ENCODE measurements around the gene VAV1.
"Not testable (repeated sequence)": the region's sequence is repeated elsewhere in the genome, so short reads cannot be mapped to it uniquely, and the experiment has no call there.

Gene VAV1

DNA sequence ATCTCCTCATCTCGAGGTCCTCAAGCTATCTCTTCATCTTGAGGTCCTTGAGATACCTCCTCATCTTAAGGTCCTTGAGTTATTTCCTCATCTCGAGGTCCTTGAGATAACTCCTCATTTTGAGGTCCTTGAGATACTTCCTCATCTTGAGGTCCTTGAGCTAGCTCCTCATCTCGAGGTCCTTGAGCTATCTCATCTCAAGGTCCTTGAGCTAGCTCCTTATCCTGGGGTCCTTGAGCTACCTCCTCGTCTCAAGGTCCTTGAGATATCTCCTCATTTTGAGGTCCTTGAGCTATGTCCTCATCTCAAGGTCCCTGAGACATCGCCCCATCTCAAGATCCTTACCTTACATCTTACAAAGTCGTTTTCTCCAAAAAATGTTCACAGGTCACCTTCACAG is 18.7 kb downstream of the VAV1 start:
- no peak for DNase-seq

DNA sequence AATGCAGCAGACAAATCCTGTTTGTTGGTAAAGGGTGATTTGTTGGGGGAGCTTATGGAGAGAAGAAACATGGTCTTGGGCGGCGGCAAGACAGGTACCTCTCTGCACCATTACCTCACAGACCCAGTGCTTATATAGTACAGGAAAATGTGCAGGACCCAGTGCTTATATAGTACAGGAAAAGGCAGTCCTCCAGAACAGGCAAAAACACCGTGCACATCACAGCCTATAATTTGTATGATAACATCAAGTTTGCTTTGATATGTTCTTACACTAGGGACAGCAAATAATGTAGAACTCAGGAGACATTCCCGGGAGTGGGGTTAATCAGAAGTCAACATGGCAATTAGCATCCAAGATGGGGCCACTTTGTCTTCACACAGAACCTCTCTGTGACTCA is 20.9 kb downstream of the VAV1 start:
- DNase-seq, result no peak

DNA sequence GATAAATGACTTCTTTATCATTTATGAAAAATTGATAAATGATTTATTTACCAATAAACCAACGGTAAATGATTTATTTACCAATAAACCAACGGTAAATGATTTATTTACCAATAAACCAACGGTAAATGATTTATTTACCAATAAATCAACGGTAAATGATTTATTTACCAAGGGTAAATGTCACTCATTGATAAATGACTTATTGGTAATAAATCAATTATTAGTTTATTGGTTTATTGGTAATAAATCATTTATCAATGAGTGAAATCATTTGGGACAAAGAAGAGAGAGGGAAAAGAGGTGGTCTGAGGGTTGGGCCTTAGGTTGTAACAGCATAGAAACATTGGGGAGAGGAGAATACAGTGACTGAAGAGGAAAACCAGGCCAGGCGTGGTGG is 21.5 kb downstream of the VAV1 start:
- no peak for DNase-seq

- DNase-seq, result no peak
These were observed 22.4 kb downstream of the VAV1 start for GRCh38 chr19:6794686-6795431.

DNA sequence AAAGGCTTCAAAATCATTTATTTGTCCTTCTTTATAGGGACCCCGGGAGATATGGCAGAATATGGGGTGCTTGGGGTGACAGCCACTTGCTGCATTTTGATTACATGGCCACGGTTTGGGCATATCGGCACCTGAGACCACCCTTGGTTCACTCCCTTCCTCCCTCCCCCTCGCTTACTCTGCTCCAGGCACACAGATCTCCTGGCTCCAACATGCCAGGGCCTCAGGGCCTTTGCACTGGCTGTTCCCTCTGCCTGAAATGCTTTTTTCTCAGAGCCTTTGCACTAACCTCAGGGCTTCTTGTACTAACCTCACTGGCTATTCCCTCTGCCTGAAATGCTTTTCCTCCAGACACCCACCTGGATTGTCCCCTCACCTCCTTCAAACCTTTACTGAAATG is 23.8 kb downstream of the VAV1 start:
- DNase-seq, result no peak

- no peak for DNase-seq
These were observed 25.1 kb downstream of the VAV1 start for GRCh38 chr19:6797646-6798045.

GRCh38 chr19:6800160-6800790 is 27.8 kb downstream of the VAV1 start:
- not testable (repeated sequence) for DNase-seq

DNA sequence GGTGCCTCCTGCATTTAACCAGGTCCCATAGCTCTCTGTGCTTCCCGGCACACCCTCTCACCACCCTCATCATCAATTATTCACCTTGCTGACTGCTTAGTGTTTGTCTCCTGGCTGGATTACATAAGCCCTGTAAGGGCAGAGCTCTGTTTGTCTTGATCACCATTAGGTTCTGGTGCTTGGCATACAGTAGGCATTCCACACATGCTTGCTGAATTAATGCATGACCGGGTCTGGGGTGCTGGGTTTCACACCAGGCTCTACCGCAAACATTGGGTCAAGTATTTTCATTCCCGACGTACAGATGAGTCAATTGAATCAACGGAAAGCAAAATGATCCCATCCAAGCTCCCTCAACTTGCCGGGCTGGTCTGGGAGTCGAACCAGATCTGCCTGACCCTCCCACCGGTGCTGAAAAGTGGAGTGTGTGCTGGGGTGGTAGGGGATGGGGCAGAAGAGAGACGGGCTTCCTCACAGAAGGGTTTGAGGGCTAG is 28.5 kb downstream of the VAV1 start:
- DNase-seq, result no peak

GRCh38 chr19:6801485-6802086 is 29.1 kb downstream of the VAV1 start:
- DNase-seq, result no peak

GRCh38 chr19:6802336-6803035 is 30.0 kb downstream of the VAV1 start:
- DNase-seq, result no peak

DNA sequence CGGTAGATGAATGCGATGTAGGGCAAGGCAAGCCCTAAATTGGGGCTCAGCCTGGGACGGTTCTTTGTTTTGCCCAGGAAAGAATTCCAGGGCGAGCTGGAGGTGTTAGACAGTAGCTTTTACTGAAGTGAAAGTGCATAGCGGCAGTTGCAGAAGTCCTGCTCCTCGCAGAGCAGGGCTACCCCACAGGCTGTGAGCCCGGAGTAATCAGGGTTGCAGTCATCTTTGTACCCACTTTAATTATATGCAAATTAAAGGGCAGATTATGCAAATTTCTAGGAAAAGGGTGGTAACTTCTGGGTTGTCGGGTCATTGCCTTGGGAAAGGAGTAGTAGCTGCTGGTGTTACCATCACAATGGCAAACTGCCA is 30.5 kb downstream of the VAV1 start:
- DNase-seq, result no peak

GRCh38 chr19:6806488-6806887 is 34.0 kb downstream of the VAV1 start:
- no peak for DNase-seq

- no peak for DNase-seq
These were observed 34.8 kb downstream of the VAV1 start for GRCh38 chr19:6807291-6807690.

- DNase-seq, result no peak
These were observed 36.0 kb downstream of the VAV1 start for GRCh38 chr19:6808494-6808893.

DNA sequence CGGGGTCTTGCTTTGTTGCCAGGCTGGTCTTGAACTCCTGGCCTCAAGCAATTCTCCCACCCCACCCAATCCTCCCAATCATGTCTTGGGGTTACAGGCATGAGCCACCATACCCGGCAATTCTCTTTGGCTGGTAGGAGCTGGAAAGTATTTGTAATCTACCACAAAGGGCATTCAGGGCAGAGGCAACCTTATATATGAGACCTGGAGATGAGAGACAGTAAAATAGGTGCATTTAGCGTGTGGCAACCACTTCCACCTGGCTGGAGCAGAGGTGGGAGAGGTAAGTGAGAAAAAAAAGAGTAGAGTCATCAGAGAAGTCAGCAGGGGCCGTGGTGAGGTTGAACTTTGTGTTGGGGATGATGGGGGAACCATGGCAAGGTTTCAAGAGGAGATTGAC is 36.8 kb downstream of the VAV1 start:
- DNase-seq, result no peak

- DNase-seq, result no peak
These were observed 38.9 kb downstream of the VAV1 start for GRCh38 chr19:6811378-6811777.

GRCh38 chr19:6811906-6812305 is 39.4 kb downstream of the VAV1 start:
- DNase-seq, result no peak

DNA sequence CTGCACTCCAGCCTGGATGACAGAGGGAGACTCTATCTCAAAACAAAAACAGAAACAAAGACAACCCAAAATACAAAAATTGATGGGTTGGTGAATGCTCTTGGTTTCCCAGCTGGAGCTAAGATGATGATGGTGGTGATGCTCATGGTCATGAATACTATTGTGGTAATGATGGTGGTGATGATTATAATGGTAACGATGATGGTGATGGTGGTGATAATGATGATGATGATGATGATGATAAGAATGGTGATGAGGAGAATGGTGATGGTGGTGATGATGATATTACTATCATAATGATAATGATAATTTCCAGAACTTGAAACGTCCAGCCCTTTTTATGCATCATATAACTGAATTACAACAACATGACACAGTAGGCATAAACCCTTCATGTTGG is 40.1 kb downstream of the VAV1 start:
- DNase-seq, result no peak

GRCh38 chr19:6813659-6814058 is 41.2 kb downstream of the VAV1 start:
- DNase-seq, result no peak

DNA sequence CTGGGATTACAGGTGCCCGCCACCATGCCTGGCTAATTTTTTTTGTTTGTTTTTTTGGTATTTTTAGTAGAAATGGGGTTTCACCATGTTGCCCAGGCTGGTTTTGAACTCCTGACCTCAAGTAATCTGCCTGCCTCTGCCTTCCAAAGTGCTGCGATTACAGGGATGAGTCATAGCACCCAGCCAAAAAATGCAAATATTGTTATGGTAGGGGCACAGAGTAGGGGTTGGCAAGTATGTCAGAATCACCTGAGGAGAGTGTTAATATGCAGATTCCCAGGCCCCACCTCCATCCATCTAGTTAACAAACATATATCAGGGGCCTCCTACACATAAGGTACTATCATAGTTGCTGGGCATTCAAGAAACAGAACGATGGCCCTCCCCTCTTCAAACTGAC is 44.7 kb downstream of the VAV1 start:
- DNase-seq, result no peak

- no peak for DNase-seq
These were observed 45.7 kb downstream of the VAV1 start for GRCh38 chr19:6818246-6818645.

GRCh38 chr19:6819323-6819722 is 46.8 kb downstream of the VAV1 start:
- no peak for DNase-seq

DNA sequence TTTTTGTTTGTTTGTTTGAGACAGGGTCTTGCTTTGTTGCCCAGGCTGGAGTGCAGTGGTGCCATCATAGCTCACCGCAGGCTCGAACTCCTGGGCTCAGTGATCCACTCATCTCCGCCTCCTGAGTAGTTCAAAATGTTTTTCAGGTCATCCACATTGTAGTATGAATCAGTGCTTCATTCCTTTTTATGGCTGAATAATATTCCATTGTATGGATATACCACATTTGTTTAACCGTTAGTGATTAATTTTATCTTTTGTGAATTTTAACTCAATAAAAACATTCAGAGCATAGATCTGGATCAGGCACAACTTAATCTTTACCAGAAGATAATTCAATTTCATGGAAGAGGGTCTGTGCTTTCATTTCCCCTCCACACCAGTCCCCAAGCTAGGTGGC is 47.7 kb downstream of the VAV1 start:
- no peak for DNase-seq

Measured in NCI-H510A treated with DMSO at 0.1 percent for 48 hours (cell line).